Nephron (organoid): Measurements from ENCODE around the gene KSR1.

Experiments
- H3K27ac Mint-ChIP-seq, 3 experiments: 2 replicates each; pipeline ENCODE4 v1.8.0; 2020; ENCODE audit warnings: mixed read lengths in 3 of 3, mild to moderate bottlenecking in 2 of 3, moderate library complexity in 1 of 3
- H3K27me3 Mint-ChIP-seq: 2 replicates; pipeline ENCODE4 v1.8.0; 2021; ENCODE audit warnings: low read depth, mild to moderate bottlenecking, moderate library complexity, mixed read lengths
- H3K36me3 Mint-ChIP-seq: 2 replicates; pipeline ENCODE4 v1.8.0; 2020; ENCODE audit warnings: low read depth, mixed read lengths
- H3K4me1 Mint-ChIP-seq: 2 replicates; pipeline ENCODE4 v1.8.0; 2020; ENCODE audit warnings: mixed read lengths
- H3K4me3 Mint-ChIP-seq, 3 experiments: 2 replicates each; pipeline ENCODE4 v1.8.0; 2020; ENCODE audit warnings: mild to moderate bottlenecking in 3 of 3, mixed read lengths in 3 of 3, moderate library complexity in 2 of 3
- H3K9me3 Mint-ChIP-seq: 2 replicates; pipeline ENCODE4 v1.8.0; 2020; ENCODE audit warnings: mixed read lengths
- CTCF ChIP-seq, 3 experiments: fragments of 200-600 bp; sonication (generic); IDR thresholded peaks; one replicate each; pipeline ENCODE4 v1.5.0; 2021; ENCODE audit warnings: antibody characterized with exemption in 3 of 3; ENCODE audit not compliant: unreplicated experiment in 3 of 3

The KSR1 gene

GRCh38 chr17:27590864-27591263 is 134.6 kb downstream of the KSR1 start:
- Mint-ChIP-seq H3K4me1 (peaks cover 54% of the 10 kb centered on the region), H3K36me3 (peaks cover 20% of the 10 kb centered on the region), H3K27ac (peak overlapping the region in 2 of 3 experiments; percentile 16 to 88), H3K9me3 (no peaks in the 10 kb centered on the region), H3K4me3 (peak overlapping the region in 1 of 3 experiments; percentile 18), H3K27me3 (peaks cover 3% of the 10 kb centered on the region)
- no peak for TF ChIP-seq CTCF (IDR thresholded peaks at IDR 0.05; ENCODE audit: unreplicated experiment in 3 of 3)

GRCh38 chr17:27591986-27592385 is 135.7 kb downstream of the KSR1 start:
- Mint-ChIP-seq H3K36me3 (peaks cover 24% of the 10 kb centered on the region), H3K4me3 (peak overlapping the region in 1 of 3 experiments; percentile 62), H3K27me3 (no peaks in the 10 kb centered on the region), H3K9me3 (no peaks in the 10 kb centered on the region), H3K4me1 (peaks cover 55% of the 10 kb centered on the region), H3K27ac (peak overlapping the region; percentile 43 to 73 (median 69))
- no peak for TF ChIP-seq CTCF (IDR thresholded peaks at IDR 0.05; ENCODE audit: unreplicated experiment in 3 of 3)

- Mint-ChIP-seq H3K27ac (no peak overlapping the region), H3K27me3 (no peaks in the 10 kb centered on the region), H3K36me3 (peaks cover 22% of the 10 kb centered on the region), H3K4me3 (no peak overlapping the region), H3K4me1 (peaks cover 55% of the 10 kb centered on the region), H3K9me3 (no peaks in the 10 kb centered on the region)
- no peak for TF ChIP-seq CTCF (IDR thresholded peaks at IDR 0.05; ENCODE audit: unreplicated experiment in 3 of 3)
Observed at GRCh38 chr17:27593232-27593856, 137.1 kb downstream of the KSR1 start.

- peaks cover 55% of the 10 kb centered on the region for H3K4me1 Mint-ChIP-seq
- no peaks in the 10 kb centered on the region for H3K27me3 Mint-ChIP-seq
- H3K27ac Mint-ChIP-seq: no peak overlapping the region
- H3K4me3 Mint-ChIP-seq: no peak overlapping the region
- TF ChIP-seq CTCF (IDR thresholded peaks at IDR 0.05; ENCODE audit: unreplicated experiment in 3 of 3): no peak
- peaks cover 24% of the 10 kb centered on the region for H3K36me3 Mint-ChIP-seq
- no peaks in the 10 kb centered on the region for H3K9me3 Mint-ChIP-seq
Observed at GRCh38 chr17:27593857-27594255, 137.6 kb downstream of the KSR1 start.

GRCh38 chr17:27595208-27595607 is 139.0 kb downstream of the KSR1 start:
- TF ChIP-seq CTCF (IDR thresholded peaks at IDR 0.05; ENCODE audit: unreplicated experiment in 3 of 3): no peak
- no peak overlapping the region for H3K4me3 Mint-ChIP-seq
- no peaks in the 10 kb centered on the region for H3K27me3 Mint-ChIP-seq
- H3K4me1 Mint-ChIP-seq: peaks cover 46% of the 10 kb centered on the region
- peaks cover 17% of the 10 kb centered on the region for H3K36me3 Mint-ChIP-seq
- no peaks in the 10 kb centered on the region for H3K9me3 Mint-ChIP-seq
- no peak overlapping the region for H3K27ac Mint-ChIP-seq

- no peak overlapping the region for H3K4me3 Mint-ChIP-seq
- H3K4me1 Mint-ChIP-seq: peaks cover 37% of the 10 kb centered on the region
- no peaks in the 10 kb centered on the region for H3K27me3 Mint-ChIP-seq
- H3K9me3 Mint-ChIP-seq: no peaks in the 10 kb centered on the region
- H3K36me3 Mint-ChIP-seq: peaks cover 18% of the 10 kb centered on the region
- peak overlapping the region in 1 of 3 experiments; percentile 3 for H3K27ac Mint-ChIP-seq
- no peak for TF ChIP-seq CTCF (IDR thresholded peaks at IDR 0.05; ENCODE audit: unreplicated experiment in 3 of 3)
Observed at GRCh38 chr17:27596096-27596495, 139.8 kb downstream of the KSR1 start.
